A673 (cell line): ENCODE results near the gene MPC1L. TPM values are rescaled to one million over a fixed set of nuclear protein-coding genes. Genes with fewer than 3 reads are reported as not detected.

ENCODE experiments used
- BruUV-seq: library from RNA; stranded (reverse); fragments of 400-500 nt; replicated peaks from 2 replicates; lab custom pipeline; 2021; lab: Mats Ljungman, UMichigan
- CTCF ChIA-PET: fragments of 300-600 bp; sonication (Branson Sonifier 250); formaldehyde crosslinking; loops from one replicate; lab custom pipeline; 2022; ENCODE audit warnings: antibody characterized with exemption; lab: Charles Lee
- POLR2A ChIA-PET: fragments of 300-600 bp; sonication (Branson Sonifier 250); formaldehyde crosslinking; loops from one replicate; lab custom pipeline; 2022; ENCODE audit warnings: antibody characterized with exemption; ENCODE audit not compliant: low non-redundant PET; lab: Charles Lee
- DNase-seq: peaks from one replicate; pipeline ENCODE4 v3.0.0-alpha.2; 2015; ENCODE audit warnings: low spot score
- H3K27ac ChIP-seq: fragments of 200-600 bp; sonication (generic); 2 replicates; pipeline ENCODE4 v1.5.1; 2016; ENCODE audit warnings: mixed run types, low read depth, mild to moderate bottlenecking, mixed read lengths, antibody characterized with exemption, low read length; ENCODE audit not compliant: poor library complexity, severe bottlenecking
- H3K27me3 ChIP-seq: fragments of 200-600 bp; sonication (generic); replicated peaks from 2 replicates; pipeline ENCODE4 v1.6.1; 2017; ENCODE audit warnings: mixed run types, low read depth, mild to moderate bottlenecking, mixed read lengths, antibody characterized with exemption, low read length; ENCODE audit not compliant: insufficient read depth, poor library complexity
- H3K36me3 ChIP-seq: fragments of 200-600 bp; sonication (generic); 2 replicates; pipeline ENCODE4 v1.6.1; 2016; ENCODE audit warnings: mixed run types, mild to moderate bottlenecking, mixed read lengths, antibody characterized with exemption, low read length; ENCODE audit not compliant: insufficient read depth, poor library complexity, severe bottlenecking
- H3K4me1 ChIP-seq: fragments of 200-600 bp; sonication (generic); 2 replicates; pipeline ENCODE4 v1.6.1; 2017; ENCODE audit warnings: mixed run types, mild to moderate bottlenecking, mixed read lengths, antibody characterized with exemption, low read length; ENCODE audit not compliant: insufficient read depth, poor library complexity, severe bottlenecking
- H3K4me3 ChIP-seq: fragments of 200-600 bp; sonication (generic); 2 replicates; pipeline ENCODE4 v1.5.1; 2016; ENCODE audit warnings: low read depth, mixed run types, mild to moderate bottlenecking, mixed read lengths, low read length; ENCODE audit not compliant: poor library complexity, severe bottlenecking
- H3K9me3 ChIP-seq: fragments of 200-600 bp; sonication (generic); 2 replicates; pipeline ENCODE4 v1.6.1; 2016; ENCODE audit warnings: mixed run types, low read depth, mild to moderate bottlenecking, mixed read lengths, antibody characterized with exemption, low read length; ENCODE audit not compliant: poor library complexity, severe bottlenecking
- CTCF ChIP-seq: fragments of 300-800, 200-600 bp; sonication (generic); conservative IDR thresholded peaks from 2 replicates; pipeline ENCODE4 v1.5.1; 2017; ENCODE audit warnings: low read depth, mild to moderate bottlenecking, antibody characterized with exemption, low read length, moderate library complexity, mixed read lengths
- EZH2 ChIP-seq: fragments of 200-600 bp; sonication (generic); IDR thresholded peaks from 2 replicates; pipeline ENCODE4 v1.6.1; 2017; ENCODE audit warnings: borderline replicate concordance, low read depth, mild to moderate bottlenecking, mixed read lengths, antibody characterized with exemption, low read length; ENCODE audit not compliant: poor library complexity, severe bottlenecking
- intact Hi-C: fragments of 100-400 bp; cut with micrococcal nuclease; formaldehyde crosslinking; loops from one replicate; pipeline ENCODE4 v1.10.0; 2022; ENCODE audit not compliant: unreplicated experiment
- total RNA-seq: library from RNA; stranded (reverse); gene quantifications from 2 replicates; pipeline ENCODE4 v1.2.3, GENCODE V29; 2021

Gene MPC1L
- total RNA-seq, 1 experiment from 2014 or later, result not detected

GRCh38 chrX:40617566-40617965 is 5.7 kb upstream of the MPC1L start:
- Histone ChIP-seq H3K27ac (no peak overlapping the region), H3K36me3 (no peaks in the 10 kb centered on the region), H3K27me3 (no peaks in the 10 kb centered on the region), H3K9me3 (no peaks in the 10 kb centered on the region), H3K4me3 (no peak overlapping the region), H3K4me1 (no peaks in the 10 kb centered on the region)
- no peak for DNase-seq
- intact Hi-C loops, result no loop called here
- TF ChIP-seq EZH2 (no peak), CTCF (no peak)
- BruUV-seq, result no TSS peak
- CTCF ChIA-PET, result no interaction called here
- POLR2A ChIA-PET, result interaction anchor here (0.6 kb wide), 1 partner anchor 858 kb away, joined by 5 read pairs; no protein-coding TSS in a partner anchor

GRCh38 chrX:40622479-40623138 is 619 bp upstream of the MPC1L start:
- BruUV-seq, result no TSS peak
- intact Hi-C loops, result no loop called here
- POLR2A ChIA-PET, result no interaction called here
- Histone ChIP-seq H3K9me3 (no peaks in the 10 kb centered on the region), H3K27ac (no peak overlapping the region), H3K36me3 (no peaks in the 10 kb centered on the region), H3K4me3 (no peak overlapping the region), H3K4me1 (no peaks in the 10 kb centered on the region), H3K27me3 (no peaks in the 10 kb centered on the region)
- DNase-seq, result no peak
- CTCF ChIA-PET, result no interaction called here
- TF ChIP-seq EZH2 (no peak), CTCF (no peak)

- Histone ChIP-seq H3K9me3 (no peaks in the 10 kb centered on the region), H3K4me3 (no peak overlapping the region), H3K36me3 (no peaks in the 10 kb centered on the region), H3K27ac (no peak overlapping the region), H3K27me3 (no peaks in the 10 kb centered on the region), H3K4me1 (no peaks in the 10 kb centered on the region)
- CTCF ChIA-PET, result no interaction called here
- intact Hi-C loops, result no loop called here
- POLR2A ChIA-PET, result no interaction called here
- no peak for DNase-seq
- no TSS peak for BruUV-seq
- TF ChIP-seq CTCF, result no peak
- no peak for TF ChIP-seq EZH2
Measured at GRCh38 chrX:40623665-40624064, 437 bp downstream of the MPC1L start.
